HG02610 (cell line): ENCODE data around the gene WDR62.

Experiments used
- ATAC-seq: cut with Tn5 transposase; IDR thresholded peaks from one replicate; pipeline ENCODE4 v1.9.1; 2021; ENCODE audit warnings: mild to moderate bottlenecking, moderate library complexity; ENCODE audit not compliant: unreplicated experiment

The WDR62 gene

GRCh38 chr19:36054733-36055686, at the start of gene WDR62:
Gene WDR62 (plus strand): TSS chr19:36054897. CDS start chr19:36054972, 75 bp downstream.
- ATAC-seq: peak; percentile 69

GRCh38 chr19:36006955-36007354, 47.7 kb upstream of the WDR62 start:
- no peak for ATAC-seq

GRCh38 chr19:36008336-36008978, 46.2 kb upstream of the WDR62 start, which contains the start of gene SYNE4:
Gene SYNE4 (minus strand): TSS chr19:36008813. CDS start chr19:36008681, 132 bp downstream.
- ATAC-seq: no peak

GRCh38 chr19:36009220-36009619, 45.5 kb upstream of the WDR62 start:
- ATAC-seq: no peak

GRCh38 chr19:36009633-36010379, 44.9 kb upstream of the WDR62 start:
- no peak for ATAC-seq

GRCh38 chr19:36010402-36010801, 44.3 kb upstream of the WDR62 start:
- no peak for ATAC-seq

GRCh38 chr19:36013280-36014011, 41.3 kb upstream of the WDR62 start:
- ATAC-seq: no peak

- ATAC-seq: peak; percentile 95
Measured at GRCh38 chr19:36014012-36014924, 40.4 kb upstream of the WDR62 start, which contains the start of gene ALKBH6. Gene ALKBH6 (minus strand): TSS chr19:36014213. CDS start chr19:36013397, 816 bp downstream.

GRCh38 chr19:36019061-36019670, 35.5 kb upstream of the WDR62 start:
- no peak for ATAC-seq

- no peak for ATAC-seq
Measured at GRCh38 chr19:36023432-36023831, 31.3 kb upstream of the WDR62 start.

GRCh38 chr19:36025541-36025940, 29.2 kb upstream of the WDR62 start:
- ATAC-seq: no peak

- ATAC-seq: no peak
Measured at GRCh38 chr19:36026091-36026876, 28.4 kb upstream of the WDR62 start.

GRCh38 chr19:36027696-36028095, 27.0 kb upstream of the WDR62 start:
- no peak for ATAC-seq

GRCh38 chr19:36028313-36029041, 26.2 kb upstream of the WDR62 start:
- ATAC-seq: no peak

- no peak for ATAC-seq
Measured at GRCh38 chr19:36030264-36031148, 24.2 kb upstream of the WDR62 start.

- no peak for ATAC-seq
Measured at GRCh38 chr19:36031308-36031707, 23.4 kb upstream of the WDR62 start.
